GM21619 (cell line): ENCODE measurements around the gene MYL6B.
A peak's percentile ranks its signal among the peaks of the same experiment; 100 is the strongest.
"Not testable (repeated sequence)": the region's sequence is repeated elsewhere in the genome, so short reads cannot be mapped to it uniquely, and the experiment has no call there.

Experiments used
- ATAC-seq: cut with Tn5 transposase; IDR thresholded peaks from one replicate; pipeline ENCODE4 v1.9.1; 2021; ENCODE audit not compliant: unreplicated experiment

The MYL6B gene

GRCh38 chr12:56151672-56152131 is 685 bp upstream of the MYL6B start:
- ATAC-seq: peak; percentile 49

GRCh38 chr12:56152756-56153677 is 630 bp downstream of the MYL6B start:
- no peak for ATAC-seq

DNA sequence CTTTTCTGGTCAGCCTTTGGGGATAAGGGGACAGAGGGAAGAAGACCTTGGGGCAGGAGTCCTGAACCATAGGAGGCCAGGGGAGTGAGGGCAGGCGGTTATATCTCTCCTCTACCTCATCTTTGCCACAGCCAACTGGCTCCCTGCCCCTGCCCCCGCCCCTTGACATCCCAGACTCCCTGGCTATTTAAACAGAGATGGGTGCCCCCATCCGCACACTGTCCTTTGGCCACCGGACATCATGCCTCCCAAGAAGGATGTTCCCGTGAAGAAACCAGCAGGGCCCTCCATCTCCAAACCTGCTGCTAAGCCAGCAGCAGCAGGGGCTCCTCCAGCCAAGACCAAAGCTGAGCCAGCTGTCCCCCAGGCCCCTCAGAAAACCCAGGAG is 1.3 kb downstream of the MYL6B start:
- no peak for ATAC-seq

GRCh38 chr12:56154246-56154771 is 1.9 kb downstream of the MYL6B start:
- no peak for ATAC-seq

- ATAC-seq: no peak
These were observed 2.4 kb downstream of the MYL6B start for GRCh38 chr12:56154818-56155217.

GRCh38 chr12:56155256-56155845 is 3.0 kb downstream of the MYL6B start:
- no peak for ATAC-seq

DNA sequence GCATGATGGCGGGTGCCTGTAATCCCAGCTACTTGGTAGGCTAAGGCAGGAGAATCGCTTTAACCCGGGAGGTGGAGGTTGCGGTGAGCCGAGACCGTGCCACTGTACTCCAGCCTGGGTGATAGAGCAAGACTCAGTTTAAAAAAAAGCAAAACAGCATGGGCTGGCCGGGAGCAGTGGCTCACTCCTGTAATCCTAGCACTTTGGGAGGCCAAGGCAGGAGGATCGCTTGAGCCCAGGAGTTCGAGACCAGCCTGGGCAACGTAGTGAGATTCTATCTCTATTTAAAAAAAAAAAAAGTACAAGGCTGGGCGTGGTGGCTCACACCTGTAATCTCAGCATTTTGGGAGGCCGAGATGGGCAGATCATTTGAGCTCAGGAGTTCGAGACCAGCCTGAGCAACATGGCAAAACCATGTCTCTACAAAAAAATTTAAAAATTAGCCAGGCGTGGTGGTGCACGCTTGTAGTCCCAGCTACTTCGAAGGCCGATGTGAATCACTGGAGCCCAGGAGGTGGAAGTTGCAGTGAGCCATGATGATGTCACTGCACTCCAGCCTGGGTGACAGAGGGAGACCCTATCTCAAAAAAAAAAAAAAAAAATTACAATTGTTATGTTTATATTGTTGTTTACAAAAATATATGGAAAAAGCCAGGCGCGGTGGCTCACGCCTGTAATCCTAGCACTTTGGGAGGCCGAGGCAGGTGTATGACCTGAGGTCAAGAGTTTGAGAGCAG is 4.2 kb downstream of the MYL6B start:
- not testable (repeated sequence) for ATAC-seq

GRCh38 chr12:56157201-56158028 is 5.0 kb downstream of the MYL6B start:
- peak; percentile 28 for ATAC-seq

GRCh38 chr12:56158029-56158925 is 5.9 kb downstream of the MYL6B start, which contains the start of gene MYL6:
Gene MYL6 (plus strand): TSS chr12:56158359. CDS start chr12:56158402, 43 bp downstream.
- ATAC-seq: peak; percentile 78

GRCh38 chr12:56158926-56159461 is 6.6 kb downstream of the MYL6B start:
- ATAC-seq: no peak

GRCh38 chr12:56159482-56160192 is 7.2 kb downstream of the MYL6B start:
- ATAC-seq: no peak

DNA sequence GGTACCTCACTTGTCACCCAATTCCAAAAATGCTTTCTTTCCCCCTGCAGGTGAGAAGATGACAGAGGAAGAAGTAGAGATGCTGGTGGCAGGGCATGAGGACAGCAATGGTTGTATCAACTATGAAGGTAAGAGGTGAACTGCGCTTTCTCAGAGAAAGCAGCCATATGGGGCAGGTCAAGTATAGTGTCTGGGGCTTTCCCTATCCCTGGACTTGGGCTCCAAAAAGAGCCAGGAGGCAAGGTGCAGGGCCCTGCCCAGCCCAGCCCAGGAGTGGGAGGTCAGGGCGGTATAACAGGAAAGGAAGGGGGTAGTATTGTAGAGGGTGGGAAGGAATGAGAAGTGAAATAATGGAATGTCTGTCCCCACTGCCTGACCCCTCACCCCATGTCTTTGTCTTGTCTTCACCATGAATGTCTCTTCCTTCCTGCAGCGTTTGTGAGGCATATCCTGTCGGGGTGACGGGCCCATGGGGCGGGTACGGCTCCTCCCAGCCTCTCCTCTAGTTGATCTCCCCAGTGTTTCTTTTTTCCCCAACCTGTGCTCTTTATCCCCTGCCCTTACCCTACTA is 7.9 kb downstream of the MYL6B start:
- no peak for ATAC-seq

- ATAC-seq: no peak
These were observed 8.7 kb downstream of the MYL6B start for GRCh38 chr12:56160894-56161689.

- no peak for ATAC-seq
These were observed 9.4 kb downstream of the MYL6B start for GRCh38 chr12:56161690-56162351.

DNA sequence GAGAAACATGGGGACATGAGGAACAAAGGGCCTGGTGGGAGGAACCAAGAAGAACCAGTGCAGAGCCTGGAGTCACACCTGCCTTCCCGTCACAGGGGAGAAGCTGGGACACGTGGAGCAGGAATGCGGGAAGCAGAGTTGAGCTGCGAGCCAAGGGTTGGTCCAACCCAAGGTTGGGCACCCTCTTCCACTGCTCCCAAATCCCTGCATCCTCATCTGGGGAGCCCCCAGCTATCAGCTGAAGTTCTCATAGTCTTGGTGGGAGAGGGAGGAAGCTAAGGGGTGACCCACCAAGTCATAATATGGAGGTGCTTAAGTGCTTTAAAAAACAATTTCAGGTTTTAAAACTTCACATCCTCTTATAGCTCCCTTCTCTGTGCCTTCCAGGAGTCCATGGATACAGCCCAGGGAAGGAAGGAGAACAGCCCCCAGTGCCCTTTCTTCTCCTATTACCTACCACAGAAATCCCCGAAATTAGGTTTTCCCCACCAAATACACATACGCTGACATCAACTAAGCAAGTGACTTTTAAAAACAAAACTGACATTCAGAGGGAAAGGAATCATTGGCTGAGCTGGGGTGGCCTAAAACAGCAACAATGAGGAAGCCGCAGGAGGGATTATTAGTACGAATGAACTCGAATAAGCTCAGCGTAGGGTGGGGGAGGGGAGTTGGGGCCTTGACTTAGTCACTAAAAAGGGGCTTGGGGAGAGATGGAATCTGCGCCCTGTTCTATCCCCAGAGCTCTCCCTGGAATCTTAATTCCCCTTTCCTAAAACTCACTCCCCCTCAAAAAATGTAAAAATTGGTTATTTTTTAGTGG is 10.3 kb downstream of the MYL6B start:
- no peak for ATAC-seq
